Measurements from ENCODE around the gene GOLGA2. TPM values are rescaled to one million over a fixed set of nuclear protein-coding genes. Genes with fewer than 3 reads are reported as not detected.

Gene GOLGA2
- total RNA-seq, 1 experiment from 2014 or later, result 16.2 TPM

- no peak overlapping the region for H3K27ac ChIP-seq (ENCODE audit: low read length)
- peaks cover 3% of the 10 kb centered on the region; the same call in 1 of the 2 replicates for H3K36me3 ChIP-seq (ENCODE audit: insufficient read depth, low read length)
- no peak for DNase-seq
- no peaks in the 10 kb centered on the region for H3K9me2 ChIP-seq (replicated peaks; ENCODE audit: insufficient read depth, low read length)
- peaks cover 20% of the 10 kb centered on the region for H3K79me2 ChIP-seq (ENCODE audit: low read length)
- H3K4me3 ChIP-seq (ENCODE audit: low read length), result no peak overlapping the region
- peaks cover 13% of the 10 kb centered on the region for H3K4me1 ChIP-seq (ENCODE audit: low read length)
- H2AFZ ChIP-seq (ENCODE audit: low read length), result no peak overlapping the region
- H3K27me3 ChIP-seq (ENCODE audit: low read length), result no peaks in the 10 kb centered on the region
- no peak overlapping the region for H3K9ac ChIP-seq (ENCODE audit: low read length)
- no peaks in the 10 kb centered on the region for H3K9me3 ChIP-seq (ENCODE audit: low read length)
- H3K4me2 ChIP-seq (ENCODE audit: low read depth, low read length, poor library complexity, severe bottlenecking), result no peak overlapping the region
- H4K20me1 ChIP-seq (ENCODE audit: insufficient read depth, low read depth, low read length), result no peaks in the 10 kb centered on the region
Measured at GRCh38 chr9:128271112-128271511, 4.7 kb downstream of the GOLGA2 start.

- H3K9ac ChIP-seq (ENCODE audit: low read length), result no peak overlapping the region
Measured at GRCh38 chr9:128266868-128267590, 8.8 kb downstream of the GOLGA2 start.

GRCh38 chr9:128265348-128265847 is 10.4 kb downstream of the GOLGA2 start:
- H3K4me1 ChIP-seq (ENCODE audit: low read length), result no peaks in the 10 kb centered on the region
- H3K36me3 ChIP-seq (ENCODE audit: insufficient read depth, low read length), result peaks cover 1% of the 10 kb centered on the region; the same call in 1 of the 2 replicates
- no peaks in the 10 kb centered on the region for H3K9me2 ChIP-seq (replicated peaks; ENCODE audit: insufficient read depth, low read length)
- H3K27me3 ChIP-seq (ENCODE audit: low read length), result no peaks in the 10 kb centered on the region
- no peaks in the 10 kb centered on the region for H3K9me3 ChIP-seq (ENCODE audit: low read length)
- no peak overlapping the region for H3K27ac ChIP-seq (ENCODE audit: low read length)
- no peaks in the 10 kb centered on the region for H3K79me2 ChIP-seq (ENCODE audit: low read length)
- H3K4me2 ChIP-seq (ENCODE audit: low read depth, low read length, poor library complexity, severe bottlenecking), result no peak overlapping the region
- H3K9ac ChIP-seq (ENCODE audit: low read length), result no peak overlapping the region
- no peak for DNase-seq
- no peaks in the 10 kb centered on the region for H4K20me1 ChIP-seq (ENCODE audit: insufficient read depth, low read depth, low read length)
- H3K4me3 ChIP-seq (ENCODE audit: low read length), result no peak overlapping the region
- H2AFZ ChIP-seq (ENCODE audit: low read length), result no peak overlapping the region

More at GRCh38 chr9:128266868-128267590, 8.8 kb downstream of the GOLGA2 start:
- H2AFZ ChIP-seq (ENCODE audit: low read length), result no peak overlapping the region
- H3K79me2 ChIP-seq (ENCODE audit: low read length), result no peaks in the 10 kb centered on the region
- H3K4me1 ChIP-seq (ENCODE audit: low read length), result no peaks in the 10 kb centered on the region
- H3K9me2 ChIP-seq (replicated peaks; ENCODE audit: insufficient read depth, low read length), result no peaks in the 10 kb centered on the region
- no peak overlapping the region for H3K4me3 ChIP-seq (ENCODE audit: low read length)
- no peaks in the 10 kb centered on the region for H3K9me3 ChIP-seq (ENCODE audit: low read length)
- H3K36me3 ChIP-seq (ENCODE audit: insufficient read depth, low read length), result peaks cover 3% of the 10 kb centered on the region; the same call in 1 of the 2 replicates
- no peak for DNase-seq
- H3K27me3 ChIP-seq (ENCODE audit: low read length), result no peaks in the 10 kb centered on the region
- no peak overlapping the region for H3K27ac ChIP-seq (ENCODE audit: low read length)
- H3K4me2 ChIP-seq (ENCODE audit: low read depth, low read length, poor library complexity, severe bottlenecking), result no peak overlapping the region
- H4K20me1 ChIP-seq (ENCODE audit: insufficient read depth, low read depth, low read length), result no peaks in the 10 kb centered on the region

GRCh38 chr9:128262687-128263086 is 13.1 kb downstream of the GOLGA2 start:
- Histone ChIP-seq H3K27ac (ENCODE audit: low read length) (no peak overlapping the region), H3K79me2 (ENCODE audit: low read length) (no peaks in the 10 kb centered on the region), H3K36me3 (ENCODE audit: insufficient read depth, low read length) (0 out of 2 replicates have a peak, but pooled peaks cover 2% of the 10 kb centered on the region), H4K20me1 (ENCODE audit: insufficient read depth, low read depth, low read length) (no peaks in the 10 kb centered on the region), H3K4me3 (ENCODE audit: low read length) (no peak overlapping the region), H3K9me2 (replicated peaks; ENCODE audit: insufficient read depth, low read length) (no peaks in the 10 kb centered on the region), H2AFZ (ENCODE audit: low read length) (no peak overlapping the region), H3K9ac (ENCODE audit: low read length) (no peak overlapping the region), H3K27me3 (ENCODE audit: low read length) (no peaks in the 10 kb centered on the region), H3K4me1 (ENCODE audit: low read length) (no peaks in the 10 kb centered on the region; the same call in 1 of the 2 replicates), H3K9me3 (ENCODE audit: low read length) (no peaks in the 10 kb centered on the region), H3K4me2 (ENCODE audit: low read depth, low read length, poor library complexity, severe bottlenecking) (no peak overlapping the region)
- DNase-seq, result no peak

GRCh38 chr9:128260340-128260739 is 15.5 kb downstream of the GOLGA2 start:
- 0 out of 2 replicates have a peak, but pooled peaks cover 2% of the 10 kb centered on the region for H3K36me3 ChIP-seq (ENCODE audit: insufficient read depth, low read length)
- H3K79me2 ChIP-seq (ENCODE audit: low read length), result no peaks in the 10 kb centered on the region
- no peaks in the 10 kb centered on the region for H3K9me3 ChIP-seq (ENCODE audit: low read length)
- H3K27me3 ChIP-seq (ENCODE audit: low read length), result no peaks in the 10 kb centered on the region
- H3K4me2 ChIP-seq (ENCODE audit: low read depth, low read length, poor library complexity, severe bottlenecking), result no peak overlapping the region
- H3K27ac ChIP-seq (ENCODE audit: low read length), result no peak overlapping the region
- no peak overlapping the region for H2AFZ ChIP-seq (ENCODE audit: low read length)
- H3K4me3 ChIP-seq (ENCODE audit: low read length), result no peak overlapping the region
- no peak overlapping the region for H3K9ac ChIP-seq (ENCODE audit: low read length)
- no peaks in the 10 kb centered on the region for H3K9me2 ChIP-seq (replicated peaks; ENCODE audit: insufficient read depth, low read length)
- no peaks in the 10 kb centered on the region for H4K20me1 ChIP-seq (ENCODE audit: insufficient read depth, low read depth, low read length)
- no peak for DNase-seq
- H3K4me1 ChIP-seq (ENCODE audit: low read length), result no peaks in the 10 kb centered on the region; the same call in 1 of the 2 replicates

DNA sequence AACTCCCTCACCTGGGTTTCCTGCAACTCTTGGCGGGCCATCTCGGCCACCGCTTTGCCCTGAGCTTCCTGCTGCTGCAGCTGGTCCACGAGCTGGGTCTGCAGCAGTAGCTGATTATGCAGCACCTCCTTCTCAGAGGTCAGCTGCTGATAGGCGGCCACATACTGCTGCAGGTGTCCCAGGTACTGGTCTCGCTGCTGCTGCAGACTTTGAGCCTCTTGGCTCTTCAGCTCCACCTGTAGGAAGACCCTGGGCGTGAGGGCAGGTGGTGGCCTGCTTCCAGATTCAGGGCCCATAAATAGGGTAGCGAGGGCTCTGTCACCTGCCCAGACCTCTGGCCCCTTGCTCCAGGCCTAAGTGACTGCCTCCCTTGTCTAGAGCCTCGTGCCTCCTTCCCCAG is 16.7 kb downstream of the GOLGA2 start:
- Histone ChIP-seq H3K9me2 (replicated peaks; ENCODE audit: insufficient read depth, low read length) (no peaks in the 10 kb centered on the region), H2AFZ (ENCODE audit: low read length) (no peak overlapping the region), H3K27me3 (ENCODE audit: low read length) (no peaks in the 10 kb centered on the region), H3K36me3 (ENCODE audit: insufficient read depth, low read length) (0 out of 2 replicates have a peak, but pooled peaks cover 2% of the 10 kb centered on the region), H3K9me3 (ENCODE audit: low read length) (no peaks in the 10 kb centered on the region), H3K27ac (ENCODE audit: low read length) (no peak overlapping the region), H3K9ac (ENCODE audit: low read length) (no peak overlapping the region), H3K4me1 (ENCODE audit: low read length) (no peaks in the 10 kb centered on the region; the same call in 1 of the 2 replicates), H3K4me3 (ENCODE audit: low read length) (no peak overlapping the region), H3K79me2 (ENCODE audit: low read length) (no peaks in the 10 kb centered on the region), H3K4me2 (ENCODE audit: low read depth, low read length, poor library complexity, severe bottlenecking) (no peak overlapping the region), H4K20me1 (ENCODE audit: insufficient read depth, low read depth, low read length) (0 out of 2 replicates have a peak, but pooled peaks cover 6% of the 10 kb centered on the region)
- no peak for DNase-seq

DNA sequence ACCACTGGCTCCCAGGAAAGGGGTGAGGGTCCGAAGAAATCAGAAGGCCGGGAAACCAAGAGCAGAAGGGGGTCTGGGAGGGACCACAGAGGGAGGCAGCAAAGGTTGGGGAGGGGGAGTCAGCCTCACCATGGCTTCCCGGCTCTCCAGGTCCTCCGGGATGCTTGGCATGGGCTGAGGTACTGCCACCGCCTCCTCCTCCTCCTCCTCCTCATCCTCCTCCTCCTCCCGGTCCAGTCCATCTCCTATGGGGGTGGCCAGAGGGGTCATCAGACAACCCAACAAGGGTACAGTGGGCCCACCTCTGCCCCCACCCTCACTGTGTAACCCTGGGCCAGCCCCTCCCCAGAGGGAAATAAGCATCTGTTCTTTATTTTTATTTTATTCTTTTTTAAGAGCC is 17.5 kb downstream of the GOLGA2 start:
- DNase-seq, result no peak
- Histone ChIP-seq H3K9ac (ENCODE audit: low read length) (no peak overlapping the region), H3K36me3 (ENCODE audit: insufficient read depth, low read length) (0 out of 2 replicates have a peak, but pooled peaks cover 2% of the 10 kb centered on the region), H3K4me3 (ENCODE audit: low read length) (no peak overlapping the region), H3K9me2 (replicated peaks; ENCODE audit: insufficient read depth, low read length) (no peaks in the 10 kb centered on the region), H3K27me3 (ENCODE audit: low read length) (no peaks in the 10 kb centered on the region), H3K79me2 (ENCODE audit: low read length) (no peaks in the 10 kb centered on the region), H3K4me2 (ENCODE audit: low read depth, low read length, poor library complexity, severe bottlenecking) (no peak overlapping the region), H2AFZ (ENCODE audit: low read length) (no peak overlapping the region), H4K20me1 (ENCODE audit: insufficient read depth, low read depth, low read length) (0 out of 2 replicates have a peak, but pooled peaks cover 6% of the 10 kb centered on the region), H3K27ac (ENCODE audit: low read length) (no peak overlapping the region), H3K9me3 (ENCODE audit: low read length) (no peaks in the 10 kb centered on the region), H3K4me1 (ENCODE audit: low read length) (peaks cover 3% of the 10 kb centered on the region)

DNA sequence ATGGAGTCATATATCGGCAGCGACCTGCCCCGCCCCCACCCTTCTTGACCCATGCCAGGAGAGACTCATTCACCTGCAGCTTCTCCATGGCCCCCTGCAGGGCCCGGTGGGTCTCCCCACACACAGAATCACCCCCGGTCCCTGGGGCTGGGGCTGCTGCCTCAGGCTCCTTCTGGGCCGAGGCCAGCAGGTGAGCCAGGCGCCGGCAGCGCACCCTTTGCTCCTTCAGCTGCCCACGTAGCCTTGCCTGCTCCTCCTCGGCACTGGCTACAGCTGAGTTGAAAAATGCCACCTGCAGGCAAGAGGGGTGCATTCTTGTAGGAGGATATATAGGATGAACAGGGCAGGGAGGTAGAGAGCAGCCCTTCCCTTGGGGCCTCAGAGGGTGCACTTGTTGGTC is 17.9 kb downstream of the GOLGA2 start:
- Histone ChIP-seq H3K4me2 (ENCODE audit: low read depth, low read length, poor library complexity, severe bottlenecking) (no peak overlapping the region), H4K20me1 (ENCODE audit: insufficient read depth, low read depth, low read length) (0 out of 2 replicates have a peak, but pooled peaks cover 6% of the 10 kb centered on the region), H3K27ac (ENCODE audit: low read length) (no peak overlapping the region), H3K36me3 (ENCODE audit: insufficient read depth, low read length) (0 out of 2 replicates have a peak, but pooled peaks cover 2% of the 10 kb centered on the region), H3K4me1 (ENCODE audit: low read length) (peaks cover 7% of the 10 kb centered on the region), H3K27me3 (ENCODE audit: low read length) (no peaks in the 10 kb centered on the region), H3K9me2 (replicated peaks; ENCODE audit: insufficient read depth, low read length) (no peaks in the 10 kb centered on the region), H2AFZ (ENCODE audit: low read length) (no peak overlapping the region), H3K79me2 (ENCODE audit: low read length) (no peaks in the 10 kb centered on the region), H3K4me3 (ENCODE audit: low read length) (no peak overlapping the region), H3K9ac (ENCODE audit: low read length) (no peak overlapping the region), H3K9me3 (ENCODE audit: low read length) (no peaks in the 10 kb centered on the region)
- no peak for DNase-seq

Measured in Karpas-422 (cell line).